Measurements from ENCODE around the gene PIK3R6.
A peak's percentile ranks its signal among the peaks of the same experiment; 100 is the strongest.

PIK3R6 gene

GRCh38 chr17:8893621-8894201 lies 26.2 kb upstream of the PIK3R6 start:
- DNase-seq = no peak

- no peak for DNase-seq
These were observed 25.6 kb upstream of the PIK3R6 start for GRCh38 chr17:8893059-8893458.

- no peak for DNase-seq
These were observed 24.8 kb upstream of the PIK3R6 start for GRCh38 chr17:8892338-8892690.

GRCh38 chr17:8890671-8891070 lies 23.2 kb upstream of the PIK3R6 start:
- no peak for DNase-seq

GRCh38 chr17:8889458-8890210 lies 22.2 kb upstream of the PIK3R6 start:
- DNase-seq = no peak

- no peak for DNase-seq
These were observed 21.3 kb upstream of the PIK3R6 start for GRCh38 chr17:8888704-8889302.

GRCh38 chr17:8887834-8888703 lies 20.6 kb upstream of the PIK3R6 start:
- DNase-seq = no peak

GRCh38 chr17:8887301-8887700 lies 19.8 kb upstream of the PIK3R6 start:
- DNase-seq = no peak

GRCh38 chr17:8885967-8886684 lies 18.7 kb upstream of the PIK3R6 start:
- no peak for DNase-seq

GRCh38 chr17:8885163-8885966 lies 17.9 kb upstream of the PIK3R6 start:
- DNase-seq = peak in 1 of 2 donors; percentile 35

GRCh38 chr17:8884336-8884990 lies 17.0 kb upstream of the PIK3R6 start:
- DNase-seq = no peak

- no peak for DNase-seq
These were observed 15.9 kb upstream of the PIK3R6 start for GRCh38 chr17:8883353-8883752.

- DNase-seq = no peak
These were observed 14.1 kb upstream of the PIK3R6 start for GRCh38 chr17:8881606-8882005.

- DNase-seq = no peak
These were observed 13.0 kb upstream of the PIK3R6 start for GRCh38 chr17:8880466-8880865.

GRCh38 chr17:8879410-8879809 lies 11.9 kb upstream of the PIK3R6 start:
- no peak for DNase-seq

GRCh38 chr17:8877984-8878383 lies 10.5 kb upstream of the PIK3R6 start:
- no peak for DNase-seq

GRCh38 chr17:8875957-8876356 lies 8.5 kb upstream of the PIK3R6 start:
- no peak for DNase-seq

GRCh38 chr17:8875436-8875835 lies 8.0 kb upstream of the PIK3R6 start:
- no peak for DNase-seq

- no peak for DNase-seq
These were observed 6.6 kb upstream of the PIK3R6 start for GRCh38 chr17:8873801-8874715.

Measured in activated CD4-positive, alpha-beta T cell treated with anti-CD3 and anti-CD28 coated beads for 4 hours (primary cell).